Measurements from ENCODE around the gene RPH3AL.

GRCh38 chr17:265718-266117 is 86.9 kb downstream of the RPH3AL start:
- TF ChIP-seq, protein P1, sequence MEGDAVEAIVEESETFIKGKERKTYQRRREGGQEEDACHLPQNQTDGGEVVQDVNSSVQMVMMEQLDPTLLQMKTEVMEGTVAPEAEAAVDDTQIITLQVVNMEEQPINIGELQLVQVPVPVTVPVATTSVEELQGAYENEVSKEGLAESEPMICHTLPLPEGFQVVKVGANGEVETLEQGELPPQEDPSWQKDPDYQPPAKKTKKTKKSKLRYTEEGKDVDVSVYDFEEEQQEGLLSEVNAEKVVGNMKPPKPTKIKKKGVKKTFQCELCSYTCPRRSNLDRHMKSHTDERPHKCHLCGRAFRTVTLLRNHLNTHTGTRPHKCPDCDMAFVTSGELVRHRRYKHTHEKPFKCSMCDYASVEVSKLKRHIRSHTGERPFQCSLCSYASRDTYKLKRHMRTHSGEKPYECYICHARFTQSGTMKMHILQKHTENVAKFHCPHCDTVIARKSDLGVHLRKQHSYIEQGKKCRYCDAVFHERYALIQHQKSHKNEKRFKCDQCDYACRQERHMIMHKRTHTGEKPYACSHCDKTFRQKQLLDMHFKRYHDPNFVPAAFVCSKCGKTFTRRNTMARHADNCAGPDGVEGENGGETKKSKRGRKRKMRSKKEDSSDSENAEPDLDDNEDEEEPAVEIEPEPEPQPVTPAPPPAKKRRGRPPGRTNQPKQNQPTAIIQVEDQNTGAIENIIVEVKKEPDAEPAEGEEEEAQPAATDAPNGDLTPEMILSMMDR (IDR thresholded peaks at IDR 0.05): no peak
- TF ChIP-seq POLR2A (IDR thresholded peaks at IDR 0.05): no peak

Data from prostate gland (tissue), 2 donors.